VCaP (cell line): Measurements from ENCODE around the gene DENND1B.

Source experiments
- H3K27ac ChIP-seq: fragments of 450-650 bp; 2 replicates; pipeline ENCODE4 v1.5.1; 2017
- CTCF ChIP-seq: fragments of 450-650 bp; conservative IDR thresholded peaks from 2 replicates; pipeline ENCODE4 v1.5.1; 2017; ENCODE audit warnings: mild to moderate bottlenecking, moderate library complexity

DENND1B gene

GRCh38 chr1:197683280-197683679 lies 92.0 kb downstream of the DENND1B start:
- H3K27ac ChIP-seq: no peak overlapping the region
- no peak for TF ChIP-seq CTCF

GRCh38 chr1:197680311-197680710 lies 95.0 kb downstream of the DENND1B start:
- H3K27ac ChIP-seq: no peak overlapping the region
- no peak for TF ChIP-seq CTCF

- H3K27ac ChIP-seq: no peak overlapping the region
- TF ChIP-seq CTCF: no peak
These were observed 97.5 kb downstream of the DENND1B start for GRCh38 chr1:197677752-197678295.

GRCh38 chr1:197677313-197677712 lies 98.0 kb downstream of the DENND1B start:
- TF ChIP-seq CTCF: no peak
- H3K27ac ChIP-seq: no peak overlapping the region

DNA sequence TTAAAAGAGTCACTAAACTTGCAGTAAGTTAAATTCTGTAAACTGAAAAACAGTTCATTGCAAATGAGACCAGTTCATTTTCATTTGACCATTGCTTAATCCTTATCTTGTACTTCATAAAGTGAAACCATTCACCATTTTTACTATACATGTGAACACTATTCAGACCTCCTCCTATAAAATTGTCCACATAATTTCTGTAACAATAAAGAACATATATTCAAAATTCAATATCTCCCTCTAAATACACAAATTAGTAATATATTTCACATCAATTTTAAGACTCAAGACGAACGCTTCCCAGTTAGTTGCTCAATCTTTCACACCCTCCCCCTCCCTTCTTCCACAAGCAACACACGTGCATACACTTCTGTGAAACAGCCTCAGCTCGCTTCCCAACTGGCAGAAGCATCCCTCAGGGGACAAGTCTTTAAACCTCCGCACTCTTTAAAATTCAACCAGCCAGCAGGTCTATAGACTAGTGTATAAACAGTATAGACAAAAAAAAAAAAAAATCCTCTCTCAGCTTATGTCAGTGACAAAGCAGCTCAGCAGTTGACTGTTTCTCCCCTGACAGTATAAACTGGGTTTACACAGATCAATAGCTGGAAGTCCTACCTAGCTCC lies 99.6 kb downstream of the DENND1B start:
- no peak for TF ChIP-seq CTCF
- H3K27ac ChIP-seq: peak overlapping the region; percentile 45

GRCh38 chr1:197674286-197674685 lies 101.0 kb downstream of the DENND1B start:
- peak overlapping the region; percentile 45; the same call in 1 of the 2 replicates for H3K27ac ChIP-seq
- no peak for TF ChIP-seq CTCF

GRCh38 chr1:197673292-197673691 lies 102.0 kb downstream of the DENND1B start:
- H3K27ac ChIP-seq: no peak overlapping the region
- no peak for TF ChIP-seq CTCF
